ENCODE measurements around the gene CELA2A.

DNA sequence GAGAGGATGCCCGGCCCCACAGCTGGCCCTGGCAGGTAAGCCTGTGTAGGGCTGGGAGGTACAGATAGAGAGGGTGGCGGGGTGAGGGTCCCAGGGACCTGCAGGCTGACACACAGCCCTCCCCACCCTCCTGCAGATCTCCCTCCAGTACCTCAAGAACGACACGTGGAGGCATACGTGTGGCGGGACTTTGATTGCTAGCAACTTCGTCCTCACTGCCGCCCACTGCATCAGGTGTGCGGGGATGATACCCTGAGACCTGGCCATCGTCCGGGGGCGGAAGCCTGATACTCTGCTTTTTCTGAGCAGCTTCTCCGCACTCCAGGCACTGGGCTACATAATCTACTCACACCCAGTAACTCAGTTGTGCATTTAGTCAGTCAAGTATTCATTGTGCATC is 16.2 kb upstream of the CELA2A start:
- TF ChIP-seq, protein P1, sequence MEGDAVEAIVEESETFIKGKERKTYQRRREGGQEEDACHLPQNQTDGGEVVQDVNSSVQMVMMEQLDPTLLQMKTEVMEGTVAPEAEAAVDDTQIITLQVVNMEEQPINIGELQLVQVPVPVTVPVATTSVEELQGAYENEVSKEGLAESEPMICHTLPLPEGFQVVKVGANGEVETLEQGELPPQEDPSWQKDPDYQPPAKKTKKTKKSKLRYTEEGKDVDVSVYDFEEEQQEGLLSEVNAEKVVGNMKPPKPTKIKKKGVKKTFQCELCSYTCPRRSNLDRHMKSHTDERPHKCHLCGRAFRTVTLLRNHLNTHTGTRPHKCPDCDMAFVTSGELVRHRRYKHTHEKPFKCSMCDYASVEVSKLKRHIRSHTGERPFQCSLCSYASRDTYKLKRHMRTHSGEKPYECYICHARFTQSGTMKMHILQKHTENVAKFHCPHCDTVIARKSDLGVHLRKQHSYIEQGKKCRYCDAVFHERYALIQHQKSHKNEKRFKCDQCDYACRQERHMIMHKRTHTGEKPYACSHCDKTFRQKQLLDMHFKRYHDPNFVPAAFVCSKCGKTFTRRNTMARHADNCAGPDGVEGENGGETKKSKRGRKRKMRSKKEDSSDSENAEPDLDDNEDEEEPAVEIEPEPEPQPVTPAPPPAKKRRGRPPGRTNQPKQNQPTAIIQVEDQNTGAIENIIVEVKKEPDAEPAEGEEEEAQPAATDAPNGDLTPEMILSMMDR (conservative IDR thresholded peaks at IDR 0.05; ENCODE audit: low read length), result no peak
- no peak for TF ChIP-seq EZH2phosphoT487 (IDR thresholded peaks at IDR 0.05; ENCODE audit: borderline replicate concordance, low read depth, low read length)
